HG03442 (cell line): Measurements from ENCODE around the gene DOK7.

ENCODE experiments used
- ATAC-seq: cut with Tn5 transposase; IDR thresholded peaks from one replicate; pipeline ENCODE4 v1.9.1; 2021; ENCODE audit warnings: mild to moderate bottlenecking, moderate library complexity; ENCODE audit not compliant: unreplicated experiment

Gene DOK7

DNA sequence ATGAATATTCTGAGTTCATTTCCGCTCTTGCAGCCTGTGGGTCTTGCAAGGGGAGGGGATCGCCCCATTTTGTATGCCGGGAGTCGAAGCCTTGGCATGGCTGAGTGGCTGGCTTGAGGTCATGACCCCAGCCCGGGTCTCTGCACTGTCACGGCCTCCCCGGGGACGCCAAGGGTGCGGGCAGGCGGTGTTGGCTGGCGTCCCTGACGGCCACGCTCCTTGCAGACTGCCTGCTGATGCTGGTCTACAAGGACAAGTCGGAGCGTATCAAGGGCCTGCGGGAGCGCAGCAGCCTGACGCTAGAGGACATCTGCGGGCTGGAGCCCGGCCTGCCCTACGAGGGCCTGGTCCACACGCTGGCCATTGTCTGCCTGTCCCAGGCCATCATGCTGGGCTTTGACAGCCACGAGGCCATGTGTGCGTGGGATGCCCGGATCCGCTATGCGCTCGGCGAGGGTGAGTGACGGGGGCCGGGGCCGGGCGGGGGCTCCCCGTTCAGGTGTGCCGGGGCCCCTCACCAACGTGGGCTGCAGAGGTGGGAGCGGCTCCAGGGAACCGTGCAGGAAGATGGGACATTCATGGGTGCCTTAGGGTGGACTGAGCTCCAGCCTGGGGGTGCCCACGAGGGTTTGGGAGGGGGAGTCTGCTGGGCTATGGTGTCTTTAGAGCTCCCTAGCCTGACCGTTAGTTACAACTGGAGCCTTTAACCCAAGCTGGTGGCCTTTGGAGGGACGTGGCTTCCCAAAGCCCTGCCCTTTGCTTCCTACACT is 10.3 kb downstream of the DOK7 start:
- no peak for ATAC-seq

- ATAC-seq: no peak
Measured at GRCh38 chr4:3473996-3474765, 11.1 kb downstream of the DOK7 start.

DNA sequence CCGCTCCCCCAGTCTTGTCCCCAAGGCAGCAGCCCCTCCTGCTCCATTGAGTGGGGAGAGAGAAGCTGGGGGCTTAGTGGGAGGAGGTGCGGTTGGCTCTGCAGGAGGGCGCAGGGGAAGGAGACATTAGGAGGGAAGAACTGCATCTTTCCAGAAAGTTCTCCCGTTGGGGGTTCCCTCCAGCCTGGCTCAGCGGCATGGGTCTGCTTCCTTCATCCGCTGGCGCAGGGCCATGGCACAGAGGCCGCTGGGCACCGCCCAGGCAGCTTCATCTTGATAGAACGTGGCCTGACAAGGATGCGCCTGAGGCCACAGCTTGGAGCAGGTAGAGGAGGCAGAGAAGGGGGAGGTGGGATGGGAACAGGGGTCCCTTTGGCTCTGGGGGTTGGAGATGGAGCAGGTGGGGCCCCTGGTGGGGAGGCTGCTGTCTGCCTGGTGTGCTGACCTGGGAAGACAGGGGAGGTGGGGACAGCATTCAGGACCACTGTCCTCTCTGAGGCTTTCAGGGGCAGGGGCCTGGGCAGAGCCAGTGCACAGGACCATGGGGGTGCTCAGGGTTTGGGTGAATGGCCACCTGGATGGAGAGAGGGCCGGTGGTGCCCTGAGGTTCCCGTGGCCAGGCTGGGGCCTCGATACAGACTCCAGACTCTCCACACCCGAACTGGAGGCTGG is 12.1 kb downstream of the DOK7 start:
- no peak for ATAC-seq

GRCh38 chr4:3475713-3476260 is 12.7 kb downstream of the DOK7 start:
- no peak for ATAC-seq

DNA sequence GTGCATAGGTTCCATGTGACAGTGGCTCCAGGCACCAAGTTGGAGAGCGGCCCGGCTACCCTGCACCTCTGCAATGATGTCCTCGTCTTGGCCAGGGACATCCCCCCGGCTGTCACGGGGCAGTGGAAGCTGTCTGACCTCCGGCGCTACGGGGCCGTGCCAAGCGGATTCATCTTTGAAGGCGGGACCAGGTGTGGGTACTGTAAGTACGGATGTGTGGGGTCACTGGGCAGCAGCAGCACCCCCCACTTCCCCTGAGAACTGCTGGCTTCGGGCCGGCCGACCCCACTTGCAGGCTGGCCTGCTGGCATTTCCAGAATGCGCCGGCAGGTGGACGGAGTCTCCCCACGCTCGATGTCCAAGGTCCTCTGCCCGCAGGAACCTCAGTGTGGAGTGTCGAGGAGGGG is 13.2 kb downstream of the DOK7 start:
- no peak for ATAC-seq

- ATAC-seq: no peak
Measured at GRCh38 chr4:3476936-3477749, 14.0 kb downstream of the DOK7 start.

DNA sequence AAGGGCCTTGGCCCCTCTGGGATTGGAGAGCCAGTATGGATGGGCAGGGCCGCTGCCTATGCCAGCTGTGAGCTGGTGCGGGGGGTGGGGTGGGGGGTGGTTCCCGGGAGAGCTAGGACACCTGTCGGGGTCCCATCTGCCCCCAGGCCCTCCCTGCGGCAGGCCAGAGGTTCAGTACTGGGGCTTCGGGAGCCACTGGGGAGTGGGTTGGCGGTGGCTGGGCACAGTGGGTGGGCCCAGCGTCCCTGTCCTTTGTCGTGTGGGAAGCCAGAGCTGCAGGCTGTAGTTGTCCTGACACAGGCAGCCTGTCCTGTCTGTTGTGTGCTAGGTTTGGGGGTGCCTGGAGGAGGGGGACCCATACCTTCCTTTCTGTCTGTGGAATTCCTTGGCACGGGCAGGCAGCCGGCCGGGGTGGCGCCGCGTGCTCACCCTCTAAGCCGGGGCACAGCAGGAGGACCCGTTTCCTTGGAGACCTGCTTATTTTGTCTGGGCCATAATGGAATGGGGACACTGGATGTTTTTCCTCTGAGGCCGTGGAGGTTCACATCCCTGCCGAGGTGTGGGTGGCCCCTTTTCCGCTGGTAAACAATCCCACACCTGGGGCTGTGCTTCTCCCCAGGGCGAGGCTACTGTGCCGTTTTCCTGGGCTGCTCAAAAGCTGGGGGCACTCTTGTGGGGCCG is 14.8 kb downstream of the DOK7 start:
- ATAC-seq: no peak

DNA sequence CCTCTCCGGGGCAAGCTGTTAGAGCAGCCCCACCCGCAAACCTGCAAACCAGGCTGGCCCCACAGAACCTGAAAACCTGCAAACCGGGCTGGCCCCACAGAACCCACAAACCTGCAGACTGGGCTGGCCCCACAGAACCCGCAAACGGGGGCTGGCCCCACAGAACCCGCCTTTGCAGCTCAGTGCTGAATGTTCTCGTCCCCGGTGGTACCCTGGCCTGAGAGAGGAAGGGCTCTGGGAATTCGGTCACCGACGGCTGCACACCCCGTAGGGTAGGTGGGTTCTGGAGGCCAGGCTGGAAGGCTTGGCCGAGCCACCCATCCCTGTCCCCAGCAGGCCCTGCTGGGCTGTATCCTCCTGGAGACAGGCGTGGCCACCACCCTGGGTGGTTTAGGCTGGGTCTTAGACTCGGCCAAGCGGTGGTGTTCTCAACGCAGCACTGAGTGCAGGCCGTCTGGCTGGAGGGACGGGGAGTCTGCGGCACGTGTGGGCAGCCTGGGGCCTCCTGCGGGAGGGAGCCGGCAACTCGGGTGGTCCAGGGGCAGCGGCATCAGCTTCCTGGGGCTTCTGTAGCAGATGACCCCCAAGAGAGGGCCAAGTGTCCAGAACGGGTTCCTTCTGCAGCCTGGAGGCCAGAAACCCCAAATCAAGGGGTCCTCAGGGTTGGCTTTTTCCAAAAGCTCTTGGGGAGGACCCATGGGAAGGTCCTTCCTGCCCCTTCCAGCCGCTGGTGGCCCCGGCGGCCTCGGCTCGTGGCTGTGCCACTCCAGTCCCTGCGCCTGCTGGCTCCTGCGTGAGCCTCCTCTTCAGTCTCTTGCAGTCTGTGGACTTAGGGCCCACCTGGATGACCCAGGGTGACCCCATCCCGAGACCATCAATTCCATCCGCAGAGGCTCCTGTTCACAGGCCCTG is 15.6 kb downstream of the DOK7 start:
- ATAC-seq: no peak

GRCh38 chr4:3479358-3480101 is 16.4 kb downstream of the DOK7 start:
- no peak for ATAC-seq

DNA sequence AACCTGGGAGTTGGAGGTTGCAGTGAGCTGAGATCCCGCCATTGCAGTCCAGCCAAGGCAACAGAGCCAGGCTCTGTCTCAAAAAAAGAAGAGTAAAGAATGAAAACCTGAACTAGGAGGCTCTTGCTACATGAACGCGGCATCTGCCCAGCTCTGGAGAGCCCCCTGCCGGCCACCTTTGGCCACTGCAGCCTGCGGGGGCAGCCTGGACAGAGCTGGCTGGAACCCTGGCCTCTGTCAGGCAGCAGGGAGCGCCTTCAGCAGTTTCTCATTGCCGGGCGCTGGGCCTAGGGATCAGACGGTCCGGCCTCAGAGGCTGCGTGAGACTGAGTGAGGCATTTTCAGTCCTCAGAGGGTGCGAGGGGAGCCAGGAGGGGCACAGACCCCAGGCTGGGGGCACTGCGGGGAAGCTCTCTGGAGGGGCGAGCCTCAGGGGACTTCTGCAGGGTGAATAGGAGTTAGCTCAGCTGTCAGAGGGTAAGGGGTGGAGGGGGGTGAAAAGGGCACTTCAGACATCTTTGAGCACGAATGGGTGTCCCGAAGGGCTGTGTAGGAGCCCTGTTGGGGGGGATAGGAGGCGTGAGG is 17.5 kb downstream of the DOK7 start:
- ATAC-seq: no peak

GRCh38 chr4:3481113-3481531 is 18.0 kb downstream of the DOK7 start:
- ATAC-seq: no peak

GRCh38 chr4:3481783-3482393 is 18.8 kb downstream of the DOK7 start:
- no peak for ATAC-seq

DNA sequence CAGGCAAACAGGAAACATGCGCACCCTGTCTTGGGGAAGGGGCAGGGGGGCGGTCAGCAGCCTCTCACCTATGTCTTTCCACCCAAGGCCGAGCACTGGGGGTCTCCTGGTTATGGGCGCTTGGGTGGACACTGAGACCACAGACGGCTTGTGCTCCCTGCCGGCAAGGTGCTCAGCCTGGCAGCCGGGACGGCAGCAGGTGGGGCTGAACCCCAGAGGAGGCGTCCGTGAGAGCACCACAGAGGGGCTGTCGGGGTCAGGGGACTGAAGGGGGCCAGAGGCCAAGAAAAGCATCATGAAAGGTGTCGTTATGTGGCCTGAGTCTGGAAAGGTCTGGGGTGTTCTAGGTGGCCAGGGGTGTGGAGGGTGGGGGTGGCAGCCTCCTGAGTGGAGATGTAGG is 19.6 kb downstream of the DOK7 start:
- ATAC-seq: no peak

DNA sequence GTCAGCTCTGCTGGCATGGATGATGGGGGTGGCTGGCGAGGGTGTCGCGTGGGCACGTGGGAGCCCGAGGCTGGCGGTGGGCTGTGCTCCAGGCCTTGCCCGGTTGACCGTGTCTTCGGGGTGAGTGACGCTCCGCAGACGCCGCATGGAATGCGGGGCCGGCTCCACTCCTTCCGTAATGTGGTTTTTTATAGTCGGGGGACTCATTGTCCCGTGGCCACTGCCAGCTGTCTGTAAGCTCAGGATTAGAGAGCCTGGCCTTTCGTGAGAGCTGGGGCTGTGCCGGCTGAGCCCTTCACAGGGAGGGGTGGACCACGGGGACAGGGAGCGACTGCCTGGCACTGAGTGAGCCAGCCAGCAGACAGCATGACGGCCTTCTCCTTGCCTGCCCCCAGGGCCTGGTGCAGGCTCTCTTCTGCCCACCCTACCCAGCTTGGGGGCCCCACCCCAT is 20.4 kb downstream of the DOK7 start:
- ATAC-seq: no peak

DNA sequence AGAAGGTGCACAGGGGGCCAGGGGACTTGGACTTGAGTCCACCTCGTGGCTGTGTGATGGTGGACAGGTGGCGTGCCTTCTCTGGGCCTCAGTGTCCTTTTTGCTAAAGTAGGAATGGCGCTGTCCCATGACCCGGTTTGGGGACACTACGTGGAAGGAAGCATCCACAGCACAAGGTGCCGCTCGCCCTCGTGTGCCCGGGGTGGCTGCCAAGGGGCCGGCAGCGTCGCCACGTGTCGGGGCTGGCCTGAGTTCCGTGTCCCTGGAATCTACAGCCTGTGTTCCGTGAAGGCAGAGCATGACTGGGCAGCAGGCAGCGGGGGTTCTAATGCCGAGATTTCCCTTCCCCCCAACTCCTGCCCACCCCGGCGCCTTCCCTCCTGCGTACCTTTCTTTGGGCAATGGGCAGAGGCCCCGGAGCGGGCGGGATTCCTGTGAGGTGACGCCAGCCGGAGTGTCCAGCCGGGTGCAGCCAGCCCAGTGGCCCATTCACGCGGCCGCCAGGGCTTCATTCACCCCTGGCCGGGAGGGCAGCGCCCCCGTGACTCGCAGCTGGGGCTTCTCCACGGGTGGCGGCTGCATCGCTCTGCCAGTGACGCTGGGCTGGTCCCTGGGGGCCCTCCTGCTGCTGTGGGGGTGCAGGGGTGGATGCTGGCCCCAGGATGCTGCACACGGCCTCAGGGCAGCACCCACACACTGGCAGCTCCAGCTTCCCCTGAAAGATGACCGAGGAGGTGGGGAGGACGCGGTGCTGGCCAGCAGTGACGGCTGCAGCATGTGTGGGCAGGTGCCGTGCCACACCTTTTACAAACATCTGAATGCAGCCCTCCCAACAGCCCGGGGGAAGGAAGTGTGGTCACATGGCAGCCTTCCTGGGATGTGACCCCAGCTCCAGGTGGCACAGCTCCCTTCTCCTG is 21.2 kb downstream of the DOK7 start:
- ATAC-seq: no peak

- no peak for ATAC-seq
Measured at GRCh38 chr4:3485011-3485791, 22.1 kb downstream of the DOK7 start.
